LoVo (cell line): ENCODE measurements around the gene SPP2.

Experiments used
- DNase-seq: peaks from one replicate; pipeline ENCODE4 v3.0.0-alpha.2; 2016; ENCODE audit warnings: low spot score

The SPP2 gene

DNA sequence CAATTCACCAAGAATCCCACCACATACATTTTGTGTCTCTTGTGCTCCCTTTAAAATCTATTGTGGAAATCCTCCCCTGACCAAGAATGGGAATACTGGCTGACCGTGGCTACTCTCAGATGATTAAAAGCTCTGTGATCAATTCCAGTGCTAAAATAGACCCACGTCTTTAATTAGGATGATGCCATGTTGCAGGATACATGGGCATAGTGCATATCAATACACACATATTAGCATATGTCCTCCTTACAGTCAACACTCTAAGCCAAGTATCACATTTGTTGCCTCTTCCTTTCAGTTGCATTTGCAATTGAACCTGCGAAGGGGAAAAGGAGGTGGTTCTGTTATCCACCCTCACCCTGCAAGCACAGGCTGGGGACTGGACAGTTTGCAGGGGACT lies 41.8 kb downstream of the SPP2 start:
- DNase-seq = no peak

- DNase-seq = no peak
Measured at GRCh38 chr2:234095301-234095700, 44.8 kb downstream of the SPP2 start.

DNA sequence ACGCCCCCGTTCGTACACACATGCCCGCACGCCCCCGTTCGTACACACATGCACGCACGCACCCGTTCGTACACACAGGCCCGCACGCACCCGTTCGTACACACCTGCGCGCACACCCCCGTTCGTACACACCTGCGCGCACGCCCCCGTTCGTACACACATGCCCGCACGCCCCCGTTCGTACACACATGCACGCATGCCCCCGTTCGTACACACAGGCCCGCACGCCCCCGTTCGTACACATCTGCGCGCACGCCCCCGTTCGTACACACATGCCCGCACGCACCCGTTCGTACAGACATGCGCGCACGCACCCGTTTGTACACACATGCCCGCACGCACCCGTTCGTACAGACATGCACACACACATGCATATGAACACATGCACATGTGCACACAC lies 45.7 kb downstream of the SPP2 start:
- DNase-seq = no peak

DNA sequence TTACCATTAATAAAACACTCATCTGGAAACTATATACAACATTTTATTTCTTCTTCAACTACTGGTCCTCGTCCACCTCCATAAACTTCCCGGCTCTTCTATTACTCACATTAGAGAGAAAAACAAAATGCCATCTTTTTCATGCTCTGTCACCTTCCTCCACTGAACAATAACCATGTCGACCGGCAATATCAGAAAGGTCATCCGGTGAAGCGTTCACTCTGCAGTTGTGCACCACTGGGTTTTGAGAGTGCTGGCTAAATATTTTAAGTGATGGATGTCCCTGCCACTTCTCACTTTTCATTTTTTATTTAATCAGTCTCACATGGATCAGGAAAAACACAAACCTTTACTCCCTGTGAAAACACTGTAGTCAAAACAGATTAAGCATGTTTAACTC lies 48.2 kb downstream of the SPP2 start:
- DNase-seq = no peak

GRCh38 chr2:234099266-234099665 lies 48.8 kb downstream of the SPP2 start:
- no peak for DNase-seq

GRCh38 chr2:234100686-234101085 lies 50.2 kb downstream of the SPP2 start:
- DNase-seq = no peak

DNA sequence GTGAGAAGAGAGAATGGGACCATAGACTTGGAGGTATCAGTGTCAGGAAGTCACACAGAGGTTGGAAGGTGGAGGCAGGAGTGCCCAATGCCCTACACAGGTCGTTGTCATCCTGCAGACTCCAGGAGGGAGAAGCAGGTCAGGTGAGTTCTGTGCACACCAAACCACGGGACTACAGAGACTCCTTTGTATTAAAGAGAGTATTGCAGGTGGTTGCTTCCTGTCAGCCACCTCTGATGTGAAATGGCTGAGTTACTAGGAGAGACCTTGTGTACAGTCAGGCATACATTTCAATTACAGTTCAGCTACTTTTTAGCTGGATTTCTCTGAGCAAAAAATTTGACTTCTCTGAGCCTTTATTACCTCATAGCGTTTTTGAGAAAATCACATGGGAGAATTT lies 51.6 kb downstream of the SPP2 start:
- no peak for DNase-seq

DNA sequence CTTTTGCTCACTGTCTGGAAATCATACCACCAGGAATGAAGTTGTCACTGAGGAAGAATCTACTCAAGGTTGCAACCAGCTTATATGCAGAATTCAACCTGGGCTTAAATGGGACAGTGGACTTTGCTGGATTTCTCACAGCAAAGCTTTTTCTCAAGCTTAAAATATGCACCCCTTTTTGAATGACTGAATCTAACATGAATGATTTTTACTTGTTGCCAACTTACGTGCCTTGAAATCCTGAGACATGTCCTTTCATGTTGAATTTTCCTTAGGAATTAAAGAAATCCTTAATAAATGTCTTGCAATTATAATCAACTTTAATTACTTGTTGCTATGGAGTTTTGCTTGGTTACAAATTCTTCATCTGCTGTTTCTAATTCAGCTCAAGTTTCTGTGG lies 57.4 kb downstream of the SPP2 start:
- DNase-seq = no peak

DNA sequence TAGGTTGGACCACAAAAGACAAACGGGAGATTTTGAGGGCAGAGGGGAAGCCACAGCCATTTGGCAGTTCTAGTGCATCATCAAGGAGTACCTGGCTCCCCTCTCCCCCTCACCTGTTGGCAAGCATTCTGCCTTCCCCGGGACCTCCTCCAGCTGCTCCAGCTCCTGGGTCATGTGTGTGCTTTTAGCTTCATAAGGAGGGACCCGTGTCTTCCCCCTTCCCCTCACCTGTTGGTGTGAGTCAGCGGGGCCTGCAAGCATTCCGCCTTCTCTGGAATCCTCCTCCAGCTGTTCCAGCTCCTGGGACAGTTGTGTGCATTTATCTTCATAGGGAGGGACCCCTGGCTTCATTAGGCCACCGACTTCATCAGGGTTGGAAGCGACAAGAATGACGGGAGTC lies 58.8 kb downstream of the SPP2 start:
- DNase-seq = no peak

DNA sequence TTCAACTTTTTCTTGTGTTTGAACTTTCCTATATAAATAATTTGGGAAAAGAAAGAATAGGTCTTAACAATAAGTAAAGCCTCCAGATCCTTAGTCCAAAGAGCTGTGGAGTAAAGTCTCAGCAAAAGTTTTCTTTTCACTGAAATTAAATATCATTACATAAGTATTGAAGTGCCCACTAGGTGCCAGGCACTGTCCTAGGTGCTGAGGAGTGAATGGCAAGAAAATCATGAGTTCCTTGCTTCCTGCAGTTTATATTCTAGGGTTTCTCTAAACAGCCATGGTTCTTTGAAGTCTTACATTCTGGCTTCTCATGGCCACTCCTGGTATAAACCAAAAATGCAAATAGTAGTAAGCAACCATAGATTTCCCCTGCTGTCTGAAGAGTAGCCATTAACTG lies 59.7 kb downstream of the SPP2 start:
- DNase-seq = no peak

GRCh38 chr2:234111523-234111922 lies 61.0 kb downstream of the SPP2 start:
- peak; percentile 67 for DNase-seq

DNA sequence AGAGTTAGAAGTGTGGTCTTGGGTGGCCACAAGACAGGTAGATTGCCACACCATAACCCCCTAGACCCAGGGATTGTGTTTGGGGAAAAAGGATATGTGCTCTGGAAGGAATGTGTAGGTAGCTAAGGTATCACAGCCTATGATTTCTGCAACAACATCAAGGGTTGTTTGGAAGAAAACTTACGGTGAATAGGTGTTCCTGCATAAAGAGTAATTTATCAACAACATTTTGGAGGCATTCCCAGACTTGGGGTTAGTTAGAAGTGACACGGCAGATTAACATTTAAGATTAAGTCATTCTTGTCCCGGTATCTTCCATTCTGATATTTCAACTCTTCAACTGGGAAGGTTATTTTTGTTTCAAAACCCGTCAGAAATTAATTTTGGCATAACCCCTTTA lies 65.5 kb downstream of the SPP2 start:
- DNase-seq = no peak

DNA sequence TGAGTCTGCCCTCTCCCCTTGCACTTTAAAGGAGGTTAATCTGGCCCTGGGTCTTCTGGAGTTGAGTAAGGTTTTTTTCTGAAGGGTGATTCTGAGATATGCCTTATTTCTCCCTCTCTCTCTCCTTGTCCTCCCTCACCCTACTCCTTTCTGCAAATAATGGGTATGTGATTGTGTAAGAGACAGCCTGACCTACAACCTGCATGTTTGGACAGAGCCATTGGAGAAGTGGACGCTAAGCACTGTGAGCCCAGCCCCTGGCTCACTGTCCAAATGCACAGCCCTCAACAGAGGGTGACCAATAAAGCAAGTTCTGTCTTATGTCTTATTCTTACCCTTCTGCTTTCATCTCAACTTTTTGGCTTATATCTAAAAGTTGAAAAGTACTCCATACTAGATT lies 71.5 kb downstream of the SPP2 start:
- no peak for DNase-seq

- no peak for DNase-seq
Measured at GRCh38 chr2:234125451-234126145, 75.1 kb downstream of the SPP2 start.

DNA sequence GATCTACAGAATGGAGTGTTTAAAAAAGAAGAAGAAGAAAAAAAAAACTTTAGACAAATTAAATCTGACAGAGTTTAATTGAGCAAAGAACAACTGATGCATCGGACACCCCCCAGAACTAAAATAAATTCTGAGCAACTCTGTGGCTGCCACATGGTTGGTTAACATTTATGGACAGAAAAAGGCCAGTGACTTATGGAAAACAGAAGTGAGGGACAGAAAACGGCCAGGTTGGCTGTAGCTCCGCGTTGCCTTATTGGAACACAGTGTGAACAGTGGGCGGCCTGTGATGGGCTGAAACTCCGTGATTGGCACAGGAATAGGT lies 75.6 kb downstream of the SPP2 start:
- no peak for DNase-seq
